ENCODE measurements around the gene IGSF21.

GRCh38 chr1:18419845-18420184 is 312.2 kb downstream of the IGSF21 start:
- no peak for TF ChIP-seq EZH2phosphoT487 (IDR thresholded peaks at IDR 0.05; ENCODE audit: low read depth)
- TF ChIP-seq CTCF (IDR thresholded peaks at IDR 0.05; ENCODE audit: low read depth, low read length): no peak

All from OCI-LY3 (cell line).